SK-N-SH (cell line): ENCODE measurements around the gene C17orf75. TPM values are rescaled to one million over a fixed set of nuclear protein-coding genes. Genes with fewer than 3 reads are reported as not detected.

ENCODE experiments used
- CTCF ChIA-PET: fragments of 300-600, 350-600 bp; formaldehyde crosslinking; extraction: SDS; loops from one replicate; lab custom pipeline; 2021; lab: Yijun Ruan, JAX
- POLR2A ChIA-PET: fragments of 350-600 bp; sonication (Branson Sonifier 250); formaldehyde crosslinking; extraction: SDS; loops from one replicate; lab custom pipeline; 2020; ENCODE audit warnings: antibody characterized with exemption, inconsistent platforms; lab: Yijun Ruan, JAX
- DNase-seq: peaks from one replicate; pipeline ENCODE4 v3.0.0; 2012
- H2AFZ ChIP-seq: fragments of 200-600 bp; sonication (generic); 2 replicates; pipeline ENCODE4 v1.8.1; 2016; ENCODE audit warnings: antibody characterized with exemption, mild to moderate bottlenecking, low read depth
- H3F3A ChIP-seq: fragments of 200-600 bp; sonication (generic); replicated peaks from 2 replicates; pipeline ENCODE3; 2016; ENCODE audit warnings: antibody characterized with exemption, mild to moderate bottlenecking; ENCODE audit not compliant: insufficient read depth
- H3K27ac ChIP-seq, 2 experiments: fragments of 200-500 bp in 1 of 2; fragments of 200-600 bp in 1 of 2; sonication (Bioruptor generic) in 1 of 2; sonication (generic), shearing (Covaris generic) in 1 of 2; 2 replicates each; pipeline versions ENCODE4 v1.5.1 to v1.6.1; 2014 to 2016; ENCODE audit warnings: low read depth in 2 of 2, inconsistent platforms in 1 of 2, low read length in 1 of 2, mild to moderate bottlenecking in 1 of 2, mixed read lengths in 1 of 2
- H3K27me3 ChIP-seq: fragments of 200-600 bp; sonication (generic), shearing (Covaris generic); 2 replicates; pipeline ENCODE4 v1.6.1; 2016; ENCODE audit warnings: mixed run types; ENCODE audit not compliant: insufficient read depth
- H3K36me3 ChIP-seq, 2 experiments: fragments of 200-500 bp in 1 of 2; fragments of 200-600 bp in 1 of 2; sonication (Bioruptor generic) in 1 of 2; sonication (generic) in 1 of 2; replicated peaks in 1 of 2; 2 replicates each; pipeline versions ENCODE3 to v1.5.1; 2014 to 2016; ENCODE audit warnings: low read length in 1 of 2, mild to moderate bottlenecking in 1 of 2; ENCODE audit not compliant: insufficient read depth in 2 of 2, control insufficient read depth in 1 of 2
- H3K4me1 ChIP-seq, 2 experiments: fragments of 200-500 bp in 1 of 2; fragments of 200-600 bp in 1 of 2; sonication (Bioruptor generic) in 1 of 2; sonication (generic), shearing (Covaris generic) in 1 of 2; 2 replicates each; pipeline versions ENCODE4 v1.5.1 to v1.6.1; 2014 to 2016; ENCODE audit warnings: low read depth in 1 of 2, low read length in 1 of 2, mixed run types in 1 of 2; ENCODE audit not compliant: insufficient read depth in 2 of 2, control insufficient read depth in 1 of 2
- H3K4me2 ChIP-seq: fragments of 200-600 bp; sonication (generic), shearing (Covaris generic); 2 replicates; pipeline ENCODE4 v1.6.1; 2017; ENCODE audit warnings: mixed run types
- H3K4me3 ChIP-seq, 2 experiments: fragments of 200-500 bp in 1 of 2; fragments of 200-600 bp in 1 of 2; sonication (Bioruptor generic) in 1 of 2; sonication (generic), shearing (Covaris generic) in 1 of 2; 2 replicates each; pipeline versions ENCODE4 v1.5.1 to v1.8.1; 2014 to 2016; ENCODE audit warnings: low read depth in 2 of 2, inconsistent platforms in 1 of 2, low read length in 1 of 2, mild to moderate bottlenecking in 1 of 2, mixed read lengths in 1 of 2, moderate library complexity in 1 of 2
- H3K79me2 ChIP-seq: fragments of 200-600 bp; sonication (generic); 2 replicates; pipeline ENCODE4 v1.8.1; 2017; ENCODE audit warnings: mild to moderate bottlenecking; ENCODE audit not compliant: insufficient read depth
- H3K9ac ChIP-seq: fragments of 200-600 bp; sonication (generic); 2 replicates; pipeline ENCODE4 v1.6.1; 2017; ENCODE audit warnings: mixed run types
- H3K9me2 ChIP-seq: fragments of 200-600 bp; sonication (generic); 2 replicates; pipeline ENCODE4 v1.6.1; 2017; ENCODE audit warnings: mixed run types
- H3K9me3 ChIP-seq: fragments of 200-600 bp; sonication (generic); 2 replicates; pipeline ENCODE4 v1.6.1; 2017; ENCODE audit warnings: mixed run types, mild to moderate bottlenecking, moderate library complexity
- H4K20me1 ChIP-seq: fragments of 200-600 bp; sonication (generic); 2 replicates; pipeline ENCODE4 v1.6.1; 2017; ENCODE audit warnings: mild to moderate bottlenecking, mixed run types; ENCODE audit not compliant: insufficient read depth
- EZH2phosphoT487 ChIP-seq: fragments of 200-600 bp; sonication (generic); IDR thresholded peaks from 2 replicates; pipeline ENCODE4 v1.6.1; 2017; ENCODE audit warnings: low read depth, mixed run types, mild to moderate bottlenecking, antibody characterized with exemption, moderate library complexity, borderline replicate concordance
- GABPA ChIP-seq: IDR thresholded peaks from 2 replicates; pipeline ENCODE4 v1.4.0; 2012; ENCODE audit warnings: low read depth, mild to moderate bottlenecking
- GATA2 ChIP-seq: sonication (generic); formaldehyde crosslinking; IDR thresholded peaks from 2 replicates; pipeline ENCODE4 v1.5.0; 2020; ENCODE audit warnings: mild to moderate bottlenecking, missing genetic modification reagents
- MEF2A ChIP-seq: IDR thresholded peaks from 2 replicates; pipeline ENCODE4 v1.4.0; 2012; ENCODE audit warnings: low read depth, borderline replicate concordance
- PBX3 ChIP-seq: IDR thresholded peaks from 2 replicates; pipeline ENCODE4; 2012
- POLR2AphosphoS5 ChIP-seq: IDR thresholded peaks from 2 replicates; pipeline ENCODE4 v1.6.1; 2012; ENCODE audit warnings: low read depth, low read length
- RAD21 ChIP-seq: IDR thresholded peaks from 2 replicates; pipeline ENCODE4 v1.6.1; 2012; ENCODE audit warnings: mild to moderate bottlenecking, low read length
- REST ChIP-seq: IDR thresholded peaks from 2 replicates; pipeline ENCODE4 v1.6.1; 2012; ENCODE audit warnings: mild to moderate bottlenecking, low read depth, low read length, moderate library complexity
- RFX5 ChIP-seq: IDR thresholded peaks from 2 replicates; pipeline ENCODE4 v1.6.1; 2012; ENCODE audit warnings: mild to moderate bottlenecking, improper control_type of control experiment, low read length
- RXRA ChIP-seq: IDR thresholded peaks from 2 replicates; pipeline ENCODE4 v1.4.0; 2012; ENCODE audit warnings: low read depth, mild to moderate bottlenecking, borderline replicate concordance
- TAF1 ChIP-seq: IDR thresholded peaks from 2 replicates; pipeline ENCODE4 v1.6.1; 2012; ENCODE audit warnings: low read depth, mild to moderate bottlenecking, low read length, moderate library complexity, borderline replicate concordance
- TEAD4 ChIP-seq: IDR thresholded peaks from 2 replicates; pipeline ENCODE4 v1.4.0; 2012; ENCODE audit warnings: mild to moderate bottlenecking, borderline replicate concordance; ENCODE audit not compliant: insufficient read depth
- USF2 ChIP-seq: fragments of 150-350 bp; IDR thresholded peaks from 2 replicates; pipeline ENCODE4 v1.6.1; 2017; ENCODE audit warnings: antibody characterized with exemption, low read length, low read depth, borderline replicate concordance
- WGBS: methylation state at CpG from one replicate; pipeline ENCODE4 v1.1.6; 2017; ENCODE audit warnings: low lambda C conversion rate; 5-methylcytosine and 5-hydroxymethylcytosine counted together
- polyA plus RNA-seq, 3 experiments: library from polyadenylated mRNA; depleted of rRNA; stranded (reverse); fragments of >200 nt; gene quantifications; 2 replicates each; pipeline ENCODE4 v1.2.3, GENCODE V29; 2012

Gene C17orf75
- polyA plus RNA-seq, 1 of the 3 experiments (the other 2 are of a cell fraction): 14.2 TPM

GRCh38 chr17:32298298-32298697, 43.7 kb downstream of the C17orf75 start:
- no peaks in the 10 kb centered on the region for H3K9me2 ChIP-seq
- no peaks in the 10 kb centered on the region for H3K79me2 ChIP-seq
- H4K20me1 ChIP-seq: no peaks in the 10 kb centered on the region
- no peak overlapping the region for H3K4me2 ChIP-seq
- H3K27ac ChIP-seq: no peak overlapping the region
- no peaks in the 10 kb centered on the region for H3K9me3 ChIP-seq
- no peak overlapping the region for H3K9ac ChIP-seq
- no peaks in the 10 kb centered on the region for H3K36me3 ChIP-seq
- H3K4me1 ChIP-seq: peaks cover 0 to 12% of the 10 kb centered on the region in 2 experiments; a peak in 1 of 4 replicates
- no peaks in the 10 kb centered on the region for H3K27me3 ChIP-seq
- no peak overlapping the region for H2AFZ ChIP-seq
- ChIA-PET CTCF (interaction anchor here (0.9 to 1.6 kb wide), 4 partner anchors 12 to 45 kb away, joined by 3 to 6 read pairs (median 4); no protein-coding TSS in a partner anchor), POLR2A (no interaction called here)
- no peak overlapping the region for H3K4me3 ChIP-seq
- 81% methylated on average over 6 of the region's 6 CpGs for WGBS
- TF ChIP-seq POLR2AphosphoS5 (no peak), RFX5 (no peak), GABPA (no peak), PBX3 (no peak), RAD21 (no peak), TEAD4 (no peak), USF2 (no peak), EZH2phosphoT487 (no peak), MEF2A (no peak), TAF1 (no peak), REST (no peak), GATA2 (CRISPR knock-in tag) (no peak), RXRA (no peak)
- no peaks in the 10 kb centered on the region for H3F3A ChIP-seq
- DNase-seq: no peak
